Fibroblast of the conjunctiva (primary cell): ENCODE results near the gene ANG.
"Not testable (repeated sequence)": the region's sequence is repeated elsewhere in the genome, so short reads cannot be mapped to it uniquely, and the experiment has no call there.

Experiments
- DNase-seq: peaks from one replicate; pipeline ENCODE4 v3.0.0-alpha.2; 2010; ENCODE audit warnings: low read depth

Gene ANG

GRCh38 chr14:20688167-20688839 lies at the start of gene ANG:
Gene ANG (plus strand): TSS chr14:20688764. CDS start chr14:20693565, 4,801 bp downstream.
- DNase-seq: no peak

- DNase-seq: no peak
Measured at GRCh38 chr14:20641591-20641990, 47.0 kb upstream of the ANG start, which contains the start of gene OR6S1. Gene OR6S1 (minus strand): TSS chr14:20641691. CDS start chr14:20641691, 0 bp downstream.

GRCh38 chr14:20642182-20642581 lies 46.4 kb upstream of the ANG start:
- no peak for DNase-seq

- not testable (repeated sequence) for DNase-seq
Measured at GRCh38 chr14:20642755-20643154, 45.8 kb upstream of the ANG start.

- DNase-seq: no peak
Measured at GRCh38 chr14:20644520-20644919, 44.0 kb upstream of the ANG start.

- DNase-seq: no peak
Measured at GRCh38 chr14:20645481-20645880, 43.1 kb upstream of the ANG start.

GRCh38 chr14:20652996-20653975 lies 35.3 kb upstream of the ANG start:
- peak; percentile 85 for DNase-seq

GRCh38 chr14:20655851-20656250 lies 32.7 kb upstream of the ANG start:
- DNase-seq: no peak

- no peak for DNase-seq
Measured at GRCh38 chr14:20656274-20656673, 32.3 kb upstream of the ANG start.

GRCh38 chr14:20657216-20658211 lies 31.1 kb upstream of the ANG start:
- peak; percentile 14 for DNase-seq

- DNase-seq: no peak
Measured at GRCh38 chr14:20658246-20658645, 30.3 kb upstream of the ANG start.

GRCh38 chr14:20659336-20659735 lies 29.2 kb upstream of the ANG start:
- no peak for DNase-seq

- DNase-seq: no peak
Measured at GRCh38 chr14:20659813-20660395, 28.7 kb upstream of the ANG start.

GRCh38 chr14:20661197-20661596 lies 27.4 kb upstream of the ANG start:
- DNase-seq: no peak

GRCh38 chr14:20662968-20663732 lies 25.4 kb upstream of the ANG start:
- peak; percentile 79 for DNase-seq

- not testable (repeated sequence) for DNase-seq
Measured at GRCh38 chr14:20666400-20666961, 22.1 kb upstream of the ANG start.

GRCh38 chr14:20667957-20668356 lies 20.6 kb upstream of the ANG start:
- no peak for DNase-seq

GRCh38 chr14:20668969-20669368 lies 19.6 kb upstream of the ANG start:
- no peak for DNase-seq

GRCh38 chr14:20671597-20672283 lies 16.8 kb upstream of the ANG start:
- no peak for DNase-seq

GRCh38 chr14:20675669-20676068 lies 12.9 kb upstream of the ANG start:
- DNase-seq: no peak
